Endometrial microvascular endothelial cells (primary cell): Measurements from ENCODE around the gene ALDH3B1. TPM values are rescaled to one million over a fixed set of nuclear protein-coding genes. Genes with fewer than 3 reads are reported as not detected.

Experiments
- in situ Hi-C: cut with HindIII; loops from 2 replicates; pipeline ENCODE4 v1.10.0; 2017; ENCODE audit warnings: low sequenced_read_pairs, low pct_unique_long_range_greater_than_20kb; ENCODE audit errors: inconsistent ontology term
- total RNA-seq: library from RNA; depleted of rRNA; stranded (reverse); fragments of >200 nt; gene quantifications from one replicate; pipeline ENCODE4 v1.2.3, GENCODE V29; 2015; ENCODE audit errors: inconsistent ontology term

Gene ALDH3B1
- total RNA-seq, 1 donor from 2014 or later = 0.09 TPM

DNA sequence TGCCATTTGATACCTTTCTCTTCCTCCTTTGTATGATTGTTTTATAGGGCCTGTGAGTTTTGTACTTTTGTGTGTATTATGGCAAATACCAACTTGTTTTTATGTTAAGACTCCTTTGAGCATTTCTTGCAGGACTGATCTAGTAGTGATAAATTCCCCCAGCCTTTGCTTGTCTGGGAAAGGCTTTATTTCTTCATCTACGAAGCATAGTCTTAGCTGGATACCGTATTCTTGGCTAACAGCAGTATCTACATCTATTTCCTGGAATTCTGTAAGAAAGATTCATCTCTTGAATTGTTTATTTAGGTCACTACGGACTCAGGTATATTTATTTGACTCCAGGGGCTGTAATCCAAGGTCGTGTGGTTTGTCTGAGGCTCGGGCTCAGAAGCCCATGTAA, 14.4 kb downstream of the ALDH3B1 start:
- in situ Hi-C loops = no loop called here

DNA sequence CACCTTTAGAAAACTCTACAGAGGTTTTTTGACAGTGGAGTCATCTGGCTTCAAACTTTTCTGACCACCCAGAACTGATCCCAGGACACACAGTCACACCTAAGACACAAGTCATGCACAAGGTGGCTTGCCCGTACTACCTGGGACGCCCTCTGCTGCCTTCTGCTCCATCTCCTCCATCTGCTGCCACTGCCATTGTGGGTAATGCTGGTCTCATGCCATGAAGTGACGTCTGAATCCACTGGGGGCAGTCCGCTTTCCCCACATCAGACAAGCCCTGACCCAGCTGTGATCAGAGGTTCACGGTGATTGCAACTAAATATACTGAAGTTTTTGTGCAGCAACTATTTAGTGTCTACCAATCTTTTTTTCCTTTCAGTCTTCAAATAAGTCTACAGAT, 14.9 kb downstream of the ALDH3B1 start:
- in situ Hi-C loops = no loop called here

DNA sequence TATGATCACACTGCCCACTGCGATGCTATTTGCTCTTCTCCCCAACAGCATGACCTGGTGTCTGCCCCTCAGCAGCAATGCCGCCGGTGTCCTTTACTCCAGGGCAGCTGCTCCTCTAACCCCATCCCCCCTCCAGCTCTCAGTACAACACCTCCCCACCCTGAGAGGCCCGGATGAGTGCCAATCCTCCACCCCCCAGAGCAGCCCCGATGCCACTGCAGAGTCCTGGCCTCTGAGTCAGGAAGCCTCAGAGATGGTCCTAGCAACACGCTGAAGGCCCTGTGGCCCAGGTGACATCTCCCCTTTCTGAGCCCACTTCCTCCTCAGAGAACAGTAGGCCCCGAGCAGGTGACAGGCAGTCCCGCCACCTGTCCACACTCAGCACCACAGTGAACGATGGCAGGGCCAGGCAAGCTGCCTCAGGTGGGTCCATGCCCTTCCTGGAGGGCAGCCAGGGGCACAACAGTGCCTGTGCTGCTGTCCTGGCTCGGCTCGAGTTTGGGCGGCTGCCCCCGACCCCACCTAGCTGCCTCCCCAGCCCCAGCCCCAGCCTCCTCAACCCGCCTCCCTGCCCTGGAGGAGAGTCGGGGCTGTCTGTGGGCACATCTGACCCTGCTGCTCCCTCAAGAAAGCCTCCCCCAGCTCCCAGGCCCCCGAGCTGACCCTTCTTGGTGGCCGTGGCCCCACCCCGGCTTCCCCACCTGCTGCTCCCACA, 16.4 kb downstream of the ALDH3B1 start:
- in situ Hi-C loops = no loop called here

DNA sequence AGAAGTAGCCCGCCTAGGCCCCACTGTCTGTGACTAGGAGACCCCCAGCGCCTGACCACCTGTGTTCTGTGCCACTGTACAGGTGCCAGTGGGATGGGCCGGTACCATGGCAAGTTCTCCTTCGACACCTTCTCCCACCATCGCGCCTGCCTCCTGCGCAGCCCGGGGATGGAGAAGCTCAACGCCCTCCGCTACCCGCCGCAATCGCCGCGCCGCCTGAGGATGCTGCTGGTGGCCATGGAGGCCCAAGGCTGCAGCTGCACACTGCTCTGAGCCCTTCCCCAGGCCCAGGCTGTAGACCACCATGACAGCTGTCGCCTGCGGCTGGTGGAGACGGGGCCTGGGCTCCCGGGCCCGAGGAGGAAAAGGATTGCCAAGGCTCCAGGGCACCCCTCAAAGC, 17.5 kb downstream of the ALDH3B1 start:
- in situ Hi-C loops = no loop called here

DNA sequence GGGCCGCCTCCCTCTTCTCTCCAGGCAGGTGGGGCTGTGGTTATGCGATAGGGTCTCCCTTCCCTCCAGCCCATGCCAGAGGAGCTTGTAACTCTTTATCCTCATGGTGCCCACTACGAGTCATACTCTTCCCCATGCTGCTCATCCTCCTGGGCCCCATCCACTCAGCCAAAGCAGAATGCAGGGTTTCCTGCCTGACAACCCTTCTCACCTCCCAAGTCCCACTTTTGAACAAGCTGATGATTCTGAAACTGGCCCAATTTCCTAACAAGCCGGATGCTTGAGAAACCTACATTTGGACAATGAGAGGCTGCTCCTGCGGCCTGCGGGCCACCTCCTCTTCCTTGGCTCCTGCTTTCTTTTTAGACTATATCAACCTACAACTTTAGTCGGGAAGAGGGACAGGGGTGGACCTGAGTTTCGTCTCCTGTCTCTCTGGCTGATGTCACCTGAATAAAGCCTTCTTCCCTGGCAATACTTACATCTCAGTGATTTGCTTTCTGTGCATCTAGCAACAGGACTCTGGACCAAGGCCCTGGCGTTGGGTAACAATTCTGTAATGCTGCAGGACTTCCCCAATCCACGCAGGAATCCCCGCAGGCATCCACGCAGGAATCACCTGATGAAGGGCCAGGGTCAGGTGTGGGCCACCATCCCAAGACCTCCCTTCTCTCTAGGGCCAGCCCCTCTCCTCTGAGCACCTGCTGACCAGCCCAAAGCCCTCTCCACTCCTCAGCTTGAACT, 18.8 kb downstream of the ALDH3B1 start:
- in situ Hi-C loops = no loop called here

DNA sequence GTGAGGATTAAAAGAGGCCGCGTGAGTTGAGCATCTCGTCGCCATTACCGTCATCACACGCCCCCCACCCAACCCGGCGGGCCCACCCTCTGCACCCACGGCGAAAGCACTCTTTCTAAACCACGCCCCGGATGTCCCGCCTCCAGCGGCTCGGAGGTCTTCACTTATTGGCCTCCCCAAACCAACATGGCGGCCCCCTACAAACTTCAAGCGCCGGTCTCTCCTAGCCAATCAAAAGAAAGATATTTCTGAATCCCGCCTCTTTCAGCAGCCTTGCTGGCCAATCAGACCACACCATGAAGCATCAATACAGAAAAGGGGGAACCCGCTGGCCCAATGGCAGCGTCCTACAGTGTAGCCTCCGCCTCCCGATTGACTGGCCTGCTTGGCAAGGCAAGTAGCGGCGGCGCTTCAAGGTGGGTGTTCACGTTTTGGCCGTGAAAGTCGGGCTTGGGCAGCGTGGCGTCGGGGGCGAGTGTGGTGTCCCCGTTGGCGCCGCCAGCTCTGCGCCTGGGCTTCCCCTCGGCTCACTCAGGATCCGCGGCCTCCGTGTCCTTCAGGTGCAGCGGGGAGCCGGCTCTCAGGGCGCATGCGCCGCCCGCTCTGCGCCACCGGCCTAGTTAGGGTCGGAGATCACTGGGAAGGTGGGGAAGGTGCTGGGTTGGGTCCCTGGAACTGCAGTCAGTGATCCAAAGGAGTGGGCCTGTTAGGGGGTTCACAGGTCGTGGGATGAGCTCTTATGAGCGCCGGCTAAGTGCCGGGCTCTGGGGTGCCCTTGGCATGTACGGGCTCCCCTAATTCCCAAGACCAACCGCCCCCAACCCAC, 20.4 kb downstream of the ALDH3B1 start, which contains the start of gene NDUFS8:
NDUFS8 (plus strand) TSS at position 364 of the 826 bp plus-strand sequence. CDS start 1,471 bp downstream, outside the sequence.
- in situ Hi-C loops = no loop called here

DNA sequence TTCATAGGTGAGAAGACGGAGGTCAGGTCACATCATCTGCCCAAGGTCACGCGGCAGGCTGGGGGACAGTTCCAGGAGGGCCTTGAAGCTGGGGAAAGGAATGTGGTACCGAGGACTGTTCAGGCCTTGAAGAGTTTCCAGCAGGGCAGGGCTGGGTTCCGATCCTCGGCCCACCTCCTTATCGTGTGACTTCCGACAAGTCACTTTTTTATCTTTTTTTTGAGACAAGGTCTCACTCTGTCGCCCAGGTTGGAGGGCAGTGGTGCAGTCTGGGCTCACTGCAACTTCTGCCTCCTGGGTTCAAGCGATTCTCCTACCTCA, 21.0 kb downstream of the ALDH3B1 start:
- in situ Hi-C loops = no loop called here

DNA sequence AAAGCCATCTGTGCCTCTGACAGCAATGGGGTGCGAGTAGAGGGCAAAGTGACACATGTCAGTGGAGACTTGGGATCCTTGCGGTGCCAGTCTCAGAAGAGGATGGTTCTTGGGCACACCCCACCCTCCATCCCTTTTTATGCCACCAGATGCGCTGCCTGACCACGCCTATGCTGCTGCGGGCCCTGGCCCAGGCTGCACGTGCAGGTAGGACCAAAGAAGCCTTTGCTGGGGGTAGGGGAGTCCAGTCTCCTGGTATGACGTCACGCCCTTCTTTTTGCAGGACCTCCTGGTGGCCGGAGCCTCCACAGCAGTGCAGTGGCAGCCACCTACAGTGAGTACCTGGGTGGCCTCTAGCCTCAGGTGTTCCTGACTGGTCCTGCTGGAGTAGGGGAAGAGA, 21.9 kb downstream of the ALDH3B1 start:
- in situ Hi-C loops = no loop called here

DNA sequence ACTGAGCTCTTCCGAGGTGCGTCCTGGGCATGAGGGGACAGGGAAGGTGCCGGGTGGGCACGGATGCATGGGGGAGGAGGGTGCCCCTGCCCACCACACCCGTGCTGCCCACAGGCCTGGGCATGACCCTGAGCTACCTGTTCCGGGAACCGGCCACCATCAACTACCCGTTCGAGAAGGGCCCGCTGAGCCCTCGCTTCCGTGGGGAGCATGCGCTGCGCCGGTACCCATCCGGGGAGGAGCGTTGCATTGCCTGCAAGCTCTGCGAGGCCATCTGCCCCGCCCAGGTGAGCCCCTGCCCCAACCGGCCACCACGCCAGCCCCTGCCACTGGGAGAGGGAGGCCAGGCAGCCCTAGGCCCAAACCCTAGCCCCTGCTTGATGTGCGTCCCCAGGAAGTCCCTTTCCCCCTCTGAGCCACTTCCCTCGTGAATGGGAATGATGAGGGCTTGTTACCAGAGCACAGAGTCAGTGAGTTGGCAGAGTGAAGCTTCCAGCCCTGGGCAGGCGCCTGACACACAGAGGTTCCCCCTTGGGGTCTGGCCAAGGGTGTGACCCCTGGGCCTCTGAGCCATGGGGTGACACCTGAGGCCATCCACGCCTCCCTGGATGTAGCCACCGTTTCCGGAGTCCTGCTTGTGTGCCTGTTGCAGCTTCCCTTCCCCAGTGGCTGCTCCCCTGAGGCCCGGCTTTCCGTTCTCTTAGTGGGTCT, 23.0 kb downstream of the ALDH3B1 start:
- in situ Hi-C loops = no loop called here

DNA sequence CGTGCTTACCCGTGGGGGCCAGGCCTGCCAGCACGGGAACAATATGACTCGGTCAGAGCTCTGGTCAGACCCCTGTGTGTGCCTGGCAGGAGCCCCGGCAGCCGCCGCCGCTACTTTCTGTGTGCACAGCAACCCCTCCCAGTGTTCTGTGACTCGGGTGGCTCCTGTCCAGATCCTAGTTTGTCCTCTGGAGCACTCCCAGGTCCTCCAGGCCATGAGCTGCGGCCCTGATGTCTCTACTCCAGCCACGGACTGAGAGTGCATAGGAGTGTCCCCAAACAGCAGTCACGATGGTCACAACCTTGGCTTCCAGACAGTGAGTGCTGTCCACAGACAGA, 23.6 kb downstream of the ALDH3B1 start:
- in situ Hi-C loops = no loop called here

DNA sequence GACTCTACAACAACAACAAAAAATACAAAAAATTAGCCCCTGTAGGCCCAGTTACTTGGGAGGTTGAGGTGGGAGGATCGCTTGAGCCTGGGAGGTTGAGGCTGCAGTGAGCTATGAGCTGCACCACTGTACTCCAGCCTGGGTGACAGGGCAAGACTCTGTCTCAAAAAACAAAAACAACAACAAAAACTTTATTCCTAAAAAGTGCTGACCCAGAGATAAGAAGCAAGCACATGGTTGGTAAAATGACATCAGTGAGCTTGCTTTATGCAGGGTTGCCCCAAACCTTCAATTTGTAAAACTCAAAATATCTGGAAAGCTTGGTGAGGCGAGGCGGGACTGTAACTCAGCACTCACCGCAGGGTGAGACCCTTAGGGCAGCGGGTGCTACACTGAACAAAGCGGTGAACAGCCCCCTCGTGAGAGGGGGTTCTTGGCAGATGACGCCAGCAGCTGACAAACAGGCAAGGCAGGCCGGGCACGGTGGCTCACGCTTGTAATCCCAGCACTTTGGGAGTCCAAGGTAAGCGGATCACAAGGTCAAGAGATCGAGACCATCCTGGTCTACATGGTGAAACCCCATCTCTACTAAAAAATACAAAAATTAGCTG, 25.2 kb downstream of the ALDH3B1 start:
- in situ Hi-C loops = no loop called here

DNA sequence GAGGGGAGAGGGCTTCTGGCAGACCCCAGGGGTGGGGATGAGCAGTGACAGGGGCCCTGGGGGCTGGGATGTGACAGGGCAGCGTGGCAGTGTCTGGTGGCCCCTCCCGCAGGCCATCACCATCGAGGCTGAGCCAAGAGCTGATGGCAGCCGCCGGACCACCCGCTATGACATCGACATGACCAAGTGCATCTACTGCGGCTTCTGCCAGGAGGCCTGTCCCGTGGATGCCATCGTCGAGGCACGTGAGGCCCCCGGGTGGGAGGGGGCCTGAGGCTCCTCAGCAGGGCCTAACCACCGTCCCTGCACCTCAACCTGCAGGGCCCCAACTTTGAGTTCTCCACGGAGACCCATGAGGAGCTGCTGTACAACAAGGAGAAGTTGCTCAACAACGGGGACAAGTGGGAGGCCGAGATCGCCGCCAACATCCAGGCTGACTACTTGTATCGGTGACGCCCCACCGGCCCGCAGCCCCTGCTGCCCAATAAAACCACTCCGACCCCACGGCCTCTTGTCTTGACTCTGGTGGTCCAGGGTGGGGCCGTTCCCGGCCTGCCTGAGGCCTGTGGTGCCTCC, 26.1 kb downstream of the ALDH3B1 start:
- in situ Hi-C loops = no loop called here

DNA sequence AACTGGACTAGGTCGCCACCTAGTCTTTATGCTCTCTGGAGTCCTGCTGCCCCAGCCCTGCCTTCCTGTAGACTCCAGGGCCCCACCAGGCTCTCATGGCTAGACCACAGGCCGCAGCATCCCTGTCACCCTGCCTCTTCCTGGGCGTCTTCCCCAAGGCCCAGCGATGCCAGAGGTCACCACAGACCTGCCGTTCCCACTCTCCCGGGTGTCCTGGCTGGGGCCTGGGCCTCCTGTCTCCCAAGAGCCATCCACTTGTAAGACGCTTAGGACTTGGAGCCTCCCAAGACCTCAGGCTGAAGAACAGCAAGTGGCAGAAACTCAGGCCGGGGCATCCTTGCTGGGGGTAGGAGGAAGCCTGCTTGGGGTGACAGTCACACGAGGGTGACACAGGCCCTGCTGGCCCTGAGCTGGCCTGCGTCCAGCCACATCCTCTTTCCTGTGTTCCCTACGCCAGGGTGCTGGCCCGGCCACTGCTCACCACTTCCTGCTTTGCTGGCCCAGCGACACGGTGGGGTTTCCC, 26.7 kb downstream of the ALDH3B1 start:
- in situ Hi-C loops = no loop called here

DNA sequence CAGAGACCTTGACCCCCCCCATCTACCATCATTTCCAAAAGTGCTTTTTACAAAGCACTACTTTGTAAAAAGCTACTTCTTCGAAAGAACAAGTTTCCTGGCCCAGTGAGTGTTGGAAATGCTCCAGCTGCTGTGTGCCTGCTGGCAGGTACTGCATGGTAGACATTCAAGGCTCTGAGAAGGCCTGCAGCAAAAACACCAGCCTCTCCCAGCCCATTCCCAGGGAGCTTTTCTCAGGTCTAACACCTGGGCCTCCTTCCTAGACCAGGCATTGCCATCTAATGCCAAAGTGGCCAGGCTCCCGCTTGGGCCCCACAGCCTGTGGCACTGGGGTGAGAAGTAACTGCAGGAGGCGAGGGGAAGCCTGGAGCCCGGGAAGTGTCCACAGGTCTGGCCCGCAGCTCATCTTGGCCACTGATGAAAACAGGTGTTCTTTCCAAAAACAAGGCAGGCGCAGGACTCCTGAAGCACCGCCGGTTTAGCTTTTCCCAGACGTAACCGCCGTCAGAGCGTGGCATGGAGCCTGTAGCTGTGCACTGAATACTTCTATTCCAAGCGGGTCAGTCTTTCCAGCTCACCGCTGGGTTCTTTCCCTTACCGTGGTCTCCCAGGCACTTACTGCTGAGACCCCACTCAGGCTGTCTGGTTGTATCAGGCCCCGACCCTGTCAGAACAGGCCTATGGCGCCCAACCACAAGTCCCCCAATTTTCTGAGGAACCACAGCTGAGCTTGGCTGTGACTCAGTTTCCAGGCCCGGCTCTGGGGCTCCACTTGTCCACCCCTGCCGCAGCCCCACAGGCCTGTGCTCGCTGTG, 27.5 kb downstream of the ALDH3B1 start:
- in situ Hi-C loops = no loop called here

DNA sequence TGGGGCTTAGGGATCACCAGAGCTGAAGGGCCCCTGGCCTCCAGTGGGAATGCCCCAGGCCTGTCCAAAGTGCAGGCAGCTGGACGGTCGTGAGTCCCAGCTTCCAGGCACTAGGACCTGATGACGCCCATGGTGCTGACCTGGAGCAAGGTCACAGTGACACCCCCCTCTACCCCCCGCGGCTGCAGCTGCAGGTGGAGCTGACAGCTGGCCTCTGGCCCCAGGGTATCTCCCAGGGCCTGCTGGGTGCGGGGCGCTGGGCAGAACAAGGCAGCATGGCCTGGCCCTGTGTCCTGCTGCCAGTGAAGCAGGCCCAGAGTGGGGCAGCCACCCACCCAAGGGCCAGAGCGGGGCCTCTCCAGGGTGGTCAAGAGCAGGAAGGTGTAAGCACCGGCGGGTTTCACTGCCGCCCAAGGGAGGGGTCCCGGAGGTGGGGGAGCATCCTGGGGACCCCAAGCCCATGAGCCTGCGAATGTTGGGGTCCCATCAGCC, 28.1 kb downstream of the ALDH3B1 start:
- in situ Hi-C loops = no loop called here

DNA sequence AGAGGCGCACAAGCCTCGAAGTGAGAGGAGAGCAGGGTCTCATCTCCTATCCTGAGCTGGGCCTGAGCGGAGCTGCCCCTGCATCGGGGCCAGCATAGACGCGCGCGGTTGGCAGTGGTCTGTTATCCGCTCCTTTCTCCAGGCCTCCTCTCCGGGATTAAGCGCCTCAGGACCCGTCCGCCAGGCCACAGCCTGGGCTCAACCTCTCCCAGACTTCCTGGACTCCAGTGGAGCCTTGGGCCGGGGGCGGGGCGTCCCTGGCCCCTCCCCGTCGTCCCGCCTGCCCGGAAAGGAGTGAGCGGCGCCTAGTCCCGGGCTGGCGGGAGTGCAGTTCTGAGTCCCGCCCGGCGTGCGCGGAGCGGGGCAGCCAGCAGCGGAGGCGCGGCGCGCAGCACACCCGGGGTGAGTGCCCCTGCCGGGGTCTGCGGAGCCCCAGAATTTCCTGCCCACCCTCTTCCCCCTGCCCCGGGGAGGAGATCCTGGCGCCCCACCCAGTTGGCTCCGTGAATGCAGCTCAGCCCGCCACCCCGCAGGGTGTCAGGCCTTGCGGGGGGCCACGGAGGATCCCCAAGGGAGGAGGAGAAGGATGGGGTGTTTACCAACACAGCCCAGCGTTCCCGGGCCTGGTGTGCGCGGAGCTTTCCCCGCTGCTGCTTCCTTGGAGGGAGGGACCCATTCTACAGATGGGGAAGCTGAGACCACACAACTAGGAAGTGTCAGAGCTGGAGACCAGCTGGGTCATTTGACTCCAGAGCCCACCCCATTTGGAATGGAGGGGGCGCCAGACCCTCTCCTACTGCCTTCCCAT, 28.8 kb downstream of the ALDH3B1 start, which contains the start of gene TCIRG1:
TCIRG1 (plus strand) TSS at position 308 of the 808 bp plus-strand sequence. CDS start 2,247 bp downstream, outside the sequence.
- in situ Hi-C loops = no loop called here
